HepG2 (cell line): Measurements from ENCODE around the gene ALDH1L2. TPM values are rescaled to one million over a fixed set of nuclear protein-coding genes. Genes with fewer than 3 reads are reported as not detected.

Experiments used
- ATAC-seq: fragments of 200-7000 bp; cut with Tn5 transposase; 3 replicates; pipeline ENCODE4 v1.9.1; 2020; ENCODE audit warnings: mild to moderate bottlenecking, moderate library complexity
- BruUV-seq: library from RNA; stranded (reverse); fragments of 400-500 nt; replicated peaks from 2 replicates; lab custom pipeline; 2021; lab: Mats Ljungman, UMichigan
- CTCF ChIA-PET: fragments of 300-600 bp; formaldehyde crosslinking; extraction: SDS; loops from one replicate; lab custom pipeline; 2021; ENCODE audit warnings: low total read pairs, inconsistent platforms, low intra/inter-chr PET ratio; lab: Yijun Ruan, JAX
- POLR2A ChIA-PET: fragments of 350-600 bp; sonication (Branson Sonifier 250); formaldehyde crosslinking; loops from one replicate; lab custom pipeline; 2020; ENCODE audit warnings: antibody characterized with exemption, inconsistent platforms; lab: Yijun Ruan, JAX
- DNase-seq: peaks from one replicate; pipeline ENCODE4 v3.0.0-alpha.2; 2015; ENCODE audit warnings: low spot score
- FAIRE-seq: peaks from 3 replicates; lab custom pipeline; 2011; peaks lifted over from hg19 to GRCh38; lab: Jason Lieb, UNC
- H2AFZ ChIP-seq: one replicate; pipeline ENCODE4 v1.6.1; 2011; ENCODE audit warnings: low read length, inconsistent platforms
- H3K27ac ChIP-seq: fragments of 300-600 bp; 3 replicates; pipeline ENCODE4 v1.8.0; 2011; ENCODE audit warnings: mixed run types, mild to moderate bottlenecking, mixed read lengths, low read length, inconsistent platforms; ENCODE audit not compliant: insufficient read depth; ENCODE audit errors: extremely low read length
- H3K27me3 ChIP-seq, 2 experiments: fragments of 200-600 bp in 1 of 2; 2 replicates in 1 of 2; 3 replicates in 1 of 2; pipeline versions ENCODE4 v1.6.0 to v1.8.0; 2011; ENCODE audit warnings: low read length in 2 of 2, mild to moderate bottlenecking in 2 of 2, moderate library complexity in 2 of 2, inconsistent platforms in 1 of 2; ENCODE audit not compliant: insufficient read depth in 2 of 2, control insufficient read depth in 1 of 2
- H3K36me3 ChIP-seq, 2 experiments: fragments of 200-600 bp in 1 of 2; replicated peaks in 1 of 2; 2 replicates in 1 of 2; 3 replicates in 1 of 2; pipeline versions ENCODE4 v1.5.1 to v1.8.0; 2011; ENCODE audit warnings: low read length in 2 of 2, inconsistent platforms in 1 of 2; ENCODE audit not compliant: insufficient read depth in 2 of 2, control insufficient read depth in 1 of 2
- H3K4me1 ChIP-seq: 2 replicates; pipeline ENCODE4 v1.5.1; 2012; ENCODE audit warnings: low read length, inconsistent platforms; ENCODE audit not compliant: insufficient read depth
- H3K4me2 ChIP-seq: 2 replicates; pipeline ENCODE4 v1.6.0; 2011; ENCODE audit warnings: low read depth, low read length, inconsistent platforms
- H3K4me3 ChIP-seq, 3 experiments: fragments of 200-600 bp in 1 of 3; sonication (generic), shearing (Covaris generic) in 1 of 3; replicated peaks in 1 of 3; 2 replicates each; pipeline ENCODE4 v1.5.1; 2011 to 2016; ENCODE audit warnings: low read length in 3 of 3, inconsistent platforms in 2 of 3, low read depth in 2 of 3, mild to moderate bottlenecking in 2 of 3, control low read depth in 1 of 3, mixed read lengths in 1 of 3; ENCODE audit not compliant: insufficient read depth in 1 of 3
- H3K79me2 ChIP-seq: one replicate; pipeline ENCODE4 v1.6.1; 2011; ENCODE audit warnings: low read length, inconsistent platforms; ENCODE audit not compliant: insufficient read depth
- H3K9ac ChIP-seq: 2 replicates; pipeline ENCODE4 v1.6.0; 2011; ENCODE audit warnings: mild to moderate bottlenecking, low read depth, low read length, inconsistent platforms; ENCODE audit not compliant: insufficient read depth
- H3K9me3 ChIP-seq: 2 replicates; pipeline ENCODE4 v1.5.1; 2012; ENCODE audit warnings: mild to moderate bottlenecking, low read length
- H4K20me1 ChIP-seq: 2 replicates; pipeline ENCODE4 v1.6.0; 2011; ENCODE audit warnings: inconsistent platforms, mild to moderate bottlenecking, low read length, moderate library complexity; ENCODE audit not compliant: insufficient read depth
- GPBP1L1 ChIP-seq: sonication (generic); formaldehyde crosslinking; IDR thresholded peaks from 2 replicates; pipeline ENCODE4 v1.5.0; 2020; ENCODE audit warnings: mild to moderate bottlenecking, missing genetic modification reagents
- IKZF1 ChIP-seq: fragments of 450-650 bp; IDR thresholded peaks from 2 replicates; pipeline ENCODE4 v1.7.1; 2016
- IRF1 ChIP-seq: sonication (generic); formaldehyde crosslinking; IDR thresholded peaks from 2 replicates; pipeline ENCODE4 v1.4.0; 2020; ENCODE audit warnings: low read depth, mild to moderate bottlenecking, missing genetic modification reagents
- NBN ChIP-seq: fragments of 450-650 bp; conservative IDR thresholded peaks from 2 replicates; pipeline ENCODE4 v1.6.1; 2017
- TCF7L2 ChIP-seq: IDR thresholded peaks from 2 replicates; pipeline ENCODE4 v1.6.1; 2011; ENCODE audit warnings: mild to moderate bottlenecking, low read depth, low read length, moderate library complexity
- THRA ChIP-seq: sonication (generic); formaldehyde crosslinking; IDR thresholded peaks from 2 replicates; pipeline ENCODE4 v1.4.0; 2020; ENCODE audit warnings: missing genetic modification reagents, borderline replicate concordance
- ZBTB38 ChIP-seq: sonication (generic); formaldehyde crosslinking; IDR thresholded peaks from 2 replicates; pipeline ENCODE4 v1.5.1; 2020; ENCODE audit warnings: mild to moderate bottlenecking, missing genetic modification reagents
- ZBTB44 ChIP-seq: sonication (generic); formaldehyde crosslinking; IDR thresholded peaks from 2 replicates; pipeline ENCODE4 v1.4.0; 2020; ENCODE audit warnings: missing genetic modification reagents
- ZNF589 ChIP-seq: sonication (generic); formaldehyde crosslinking; conservative IDR thresholded peaks from 2 replicates; pipeline ENCODE4 v1.8.0; 2022; ENCODE audit warnings: mild to moderate bottlenecking, moderate library complexity, missing genetic modification reagents
- WGBS: methylation state at CpG from one replicate; pipeline ENCODE4 v1.1.6; 2017; ENCODE audit warnings: low lambda C conversion rate; 5-methylcytosine and 5-hydroxymethylcytosine counted together
- in situ Hi-C: cut with HindIII; loops from 2 replicates; pipeline ENCODE4 v1.10.0; 2017; ENCODE audit warnings: low pct_unique_long_range_greater_than_20kb; ENCODE audit not compliant: extremely low pct_ligation_motif_present
- intact Hi-C: fragments of 100-400 bp; cut with micrococcal nuclease; formaldehyde crosslinking; loops from one replicate; pipeline ENCODE4 v1.10.0; 2022; ENCODE audit not compliant: unreplicated experiment
- polyA plus RNA-seq, 8 experiments: library from polyadenylated mRNA; depleted of rRNA in 3 of 8; stranded (reverse) in 7 of 8; unstranded in 1 of 8; fragments of >200 nt; fragmentation: Illumina TruSeq in 4 of 8; extraction: Trizol in 4 of 8; gene quantifications; 2 replicates each; pipeline versions ENCODE4 v1.2.1 to v1.2.3, GENCODE V29; 2011 to 2016; ENCODE audit warnings: low read depth in 4 of 8, missing spikeins in 1 of 8, mixed read lengths in 1 of 8; ENCODE audit not compliant: insufficient read depth in 1 of 8
- total RNA-seq, 5 experiments: library from RNA; depleted of rRNA; stranded (reverse); fragments of >200 nt; fragmentation: Illumina TruSeq; extraction: Trizol; gene quantifications; 2 replicates each; pipeline ENCODE4 v1.2.3, GENCODE V29; 2016; ENCODE audit warnings: low read depth in 1 of 5

Gene ALDH1L2
- total and polyA plus RNA-seq, 2 of the 13 experiments (the other 11 are each of a cell fraction or from before 2014, with no cell fraction given) = 0.40 to 4.6 TPM

- no peak for TF ChIP-seq IKZF1
- no peak for TF ChIP-seq GPBP1L1 (CRISPR knock-in tag)
- TF ChIP-seq IRF1 = no peak
- no peak for TF ChIP-seq ZBTB38 (CRISPR knock-in tag)
- TF ChIP-seq NBN = no peak
- TF ChIP-seq TCF7L2 = no peak
- no peak for TF ChIP-seq THRA (CRISPR knock-in tag)
- TF ChIP-seq ZBTB44 (CRISPR knock-in tag) = no peak
- no peak for TF ChIP-seq ZNF589 (CRISPR knock-in tag)
- H3K4me2 ChIP-seq = peak overlapping the region; percentile 83
- H3K27me3 ChIP-seq = no peaks in the 10 kb centered on the region; a peak in 1 of 5 replicates
- peak overlapping the region; percentile 76; the same call in 1 of the 2 replicates for H3K9ac ChIP-seq
- ATAC-seq = no peak
- intact Hi-C loops = no loop called here
- FAIRE-seq = no peak
- CTCF ChIA-PET = no interaction called here
- peaks cover 40% of the 10 kb centered on the region for H3K4me1 ChIP-seq
- no peak overlapping the region for H3K27ac ChIP-seq
- H3K9me3 ChIP-seq = no peaks in the 10 kb centered on the region
- no peak for DNase-seq
- POLR2A ChIA-PET = interaction anchor here (1.9 to 2.3 kb wide), 3 partner anchors 10 to 968 kb away, joined by 5 to 7 read pairs (median 5); partner anchors contain the start of gene NFYB
- in situ Hi-C loops = no loop called here
- H3K79me2 ChIP-seq = peaks cover 36% of the 10 kb centered on the region
- H4K20me1 ChIP-seq = peaks cover 18% of the 10 kb centered on the region; the same call in 1 of the 2 replicates
- H2AFZ ChIP-seq = peak overlapping the region; percentile 97
- WGBS = 53% methylated on average over 7 of the region's 7 CpGs
- BruUV-seq = no TSS peak
- H3K4me3 ChIP-seq = peak overlapping the region; percentile 93 to 98 (median 97); a peak in 5 of 6 replicates
- H3K36me3 ChIP-seq = no peaks in the 10 kb centered on the region
Observed at GRCh38 chr12:105106621-105107020, 22.4 kb upstream of the ALDH1L2 start.
